NB4 (cell line): ENCODE measurements around the gene CAMTA1.
"Not testable (repeated sequence)": the region's sequence is repeated elsewhere in the genome, so short reads cannot be mapped to it uniquely, and the experiment has no call there.

ENCODE experiments used
- DNase-seq: peaks from one replicate; pipeline ENCODE4 v3.0.0; 2010; ENCODE audit warnings: low read depth
- H3K4me3 ChIP-seq: one replicate; pipeline ENCODE4 v1.5.1; 2011; ENCODE audit warnings: mild to moderate bottlenecking, low read depth, low read length, moderate library complexity
- CTCF ChIP-seq: IDR thresholded peaks from one replicate; pipeline ENCODE4 v1.5.1; 2012; ENCODE audit warnings: low read depth, low read length
- MAX ChIP-seq: IDR thresholded peaks from 2 replicates; pipeline ENCODE4 v1.6.1; 2011; ENCODE audit warnings: low read depth, low read length
- MYC ChIP-seq: IDR thresholded peaks from 2 replicates; pipeline ENCODE4 v1.6.1; 2011; ENCODE audit warnings: low read depth, low read length
- POLR2A ChIP-seq: IDR thresholded peaks from 2 replicates; pipeline ENCODE4 v1.6.1; 2011; ENCODE audit warnings: mild to moderate bottlenecking; ENCODE audit not compliant: insufficient read length; ENCODE audit errors: extremely low read depth

The CAMTA1 gene

GRCh38 chr1:7380712-7381111 is 595.5 kb downstream of the CAMTA1 start:
- H3K4me3 ChIP-seq = no peak overlapping the region
- TF ChIP-seq CTCF (no peak), MYC (no peak), MAX (no peak), POLR2A (no peak)
- DNase-seq = no peak

GRCh38 chr1:7381729-7382128 is 596.5 kb downstream of the CAMTA1 start:
- not testable (repeated sequence) for DNase-seq, H3K4me3 ChIP-seq

- no peak overlapping the region for H3K4me3 ChIP-seq
- TF ChIP-seq POLR2A (no peak), MAX (no peak), CTCF (no peak), MYC (no peak)
- DNase-seq = no peak
Observed at GRCh38 chr1:7382971-7383370, 597.7 kb downstream of the CAMTA1 start.

- no peak for DNase-seq
- no peak for TF ChIP-seq CTCF
- no peak for TF ChIP-seq POLR2A
- no peak for TF ChIP-seq MYC
- TF ChIP-seq MAX = no peak
- H3K4me3 ChIP-seq = no peak overlapping the region
Observed at GRCh38 chr1:7383671-7384520, 598.6 kb downstream of the CAMTA1 start.

- TF ChIP-seq CTCF (no peak), MAX (no peak), POLR2A (no peak), MYC (no peak)
- no peak overlapping the region for H3K4me3 ChIP-seq
- no peak for DNase-seq
Observed at GRCh38 chr1:7384679-7385078, 599.4 kb downstream of the CAMTA1 start.

GRCh38 chr1:7385471-7386225 is 600.4 kb downstream of the CAMTA1 start:
- H3K4me3 ChIP-seq = no peak overlapping the region
- no peak for TF ChIP-seq POLR2A
- TF ChIP-seq MAX = no peak
- no peak for TF ChIP-seq MYC
- TF ChIP-seq CTCF = no peak
- DNase-seq = no peak
